Measurements from ENCODE around the gene EXOC7. TPM values are rescaled to one million over a fixed set of nuclear protein-coding genes. Genes with fewer than 3 reads are reported as not detected.
A peak's percentile ranks its signal among the peaks of the same experiment; 100 is the strongest.

EXOC7 gene
- total and polyA plus RNA-seq, 2 of the 8 experiments (the other 6 are each of a cell fraction or from before 2014, with no cell fraction given): 77.1 to 92.6 TPM

GRCh38 chr17:76036497-76037261 is 66.9 kb downstream of the EXOC7 start:
- FAIRE-seq (peak; percentile 32), DNase-seq (ENCODE audit: low read depth in 1 of 2, low spot score in 2 of 2) (no peak)
- no peaks in the 10 kb centered on the region for H3K79me1 ChIP-seq (ENCODE audit: low read depth, low read length)
- 0 out of 2 replicates have a peak overlapping the region, but pooled peaks have one; percentile 60 for H2BK12ac ChIP-seq (ENCODE audit: low read depth, low read length)
- peaks cover 15 to 33% (median 24%) of the 10 kb centered on the region in 4 experiments; a peak in 7 of 8 replicates for H3K36me3 ChIP-seq (ENCODE audit: control insufficient read depth in 2 of 4, insufficient read depth in 4 of 4, low read length in 3 of 4)
- WGBS, 2 experiments (ENCODE audit: extremely low coverage in 1 of 2, insufficient coverage in 1 of 2, insufficient read length in 1 of 2, insufficient replicate concordance in 2 of 2, low coverage in 1 of 2, low lambda C conversion rate in 2 of 2, missing lambda C conversion rate in 1 of 2): 78% methylated on average over 22 of the region's 22 CpGs; no CpG with 5 or more reads in 1 of the 2 experiments
- ChIA-PET CTCF (ENCODE audit: partially characterized antibody) (interaction anchor here (0.6 to 13.7 kb wide), 4 partner anchors 11 to 232 kb away, joined by 3 to 229 read pairs (median 3); partner anchors contain the start of gene CDK3), POLR2A (ENCODE audit: partially characterized antibody) (interaction anchor here (0.6 to 0.8 kb wide), 3 partner anchors 19 to 252 kb away, joined by 3 read pairs; no protein-coding TSS in a partner anchor)
- peak overlapping the region; percentile 87 for H4K8ac ChIP-seq (ENCODE audit: extremely low read depth, insufficient read depth, low read length)
- no peak overlapping the region for H3K56ac ChIP-seq (replicated peaks; ENCODE audit: insufficient read length, low read depth, low read length)
- H3K23me2 ChIP-seq (ENCODE audit: low read depth, low read length): no peaks in the 10 kb centered on the region
- H4K20me1 ChIP-seq (replicated peaks in 1 of 2; ENCODE audit: control insufficient read depth in 1 of 2, insufficient read depth in 2 of 2, low read length in 2 of 2): peaks cover 0 to 5% of the 10 kb centered on the region in 2 experiments
- H3K23ac ChIP-seq (ENCODE audit: insufficient read length): no peak overlapping the region
- H2BK120ac ChIP-seq (replicated peaks; ENCODE audit: low read depth, low read length): peak overlapping the region; percentile 15
- peak overlapping the region; percentile 52; the same call in 1 of the 2 replicates for H2BK5ac ChIP-seq (ENCODE audit: low read depth, low read length)
- H3K18ac ChIP-seq (ENCODE audit: extremely low read depth, low read length): peak overlapping the region; percentile 66; the same call in 1 of the 2 replicates
- no peak overlapping the region for H3K14ac ChIP-seq (ENCODE audit: insufficient read length)
- H4K91ac ChIP-seq (replicated peaks; ENCODE audit: insufficient read length, low read length): peak overlapping the region; percentile 18
- no peak overlapping the region for H2AFZ ChIP-seq (ENCODE audit: low read length)
- H3K4me2 ChIP-seq (ENCODE audit: insufficient read depth in 1 of 2, low read depth in 2 of 2, low read length in 2 of 2): peak overlapping the region; percentile 7 to 22; a peak in 2 of 4 replicates
- H2BK15ac ChIP-seq (ENCODE audit: low read length): no peak overlapping the region
- H3K9ac ChIP-seq (replicated peaks in 1 of 4; ENCODE audit: extremely low read depth in 1 of 4, low read depth in 3 of 4, low read length in 3 of 4): no peak overlapping the region
- H3K4me1 ChIP-seq (replicated peaks in 1 of 4; ENCODE audit: control insufficient read depth in 3 of 4, insufficient read depth in 4 of 4, low read length in 3 of 4): peaks cover 0 to 20% (median 8%) of the 10 kb centered on the region in 4 experiments; a peak in 6 of 7 replicates
- H2BK20ac ChIP-seq (ENCODE audit: low read length): no peak overlapping the region; the same call in 1 of the 2 replicates
- no peaks in the 10 kb centered on the region for H3K9me3 ChIP-seq (ENCODE audit: insufficient read depth in 2 of 2, low read depth in 1 of 2, low read length in 1 of 2)
- H2AK5ac ChIP-seq (ENCODE audit: low read depth, low read length): peak overlapping the region; percentile 43; the same call in 1 of the 2 replicates
- no peak overlapping the region for H3K4me3 ChIP-seq (ENCODE audit: extremely low read depth in 1 of 4, insufficient read depth in 2 of 4, low read depth in 3 of 4, low read length in 4 of 4)
- TF ChIP-seq CEBPB (IDR thresholded peaks at IDR 0.05; ENCODE audit: low read depth, low read length) (0 out of 2 replicates have a peak, but pooled peaks have one; percentile 5), KDM4A (IDR thresholded peaks at IDR 0.05; ENCODE audit: low read depth, low read length, severe bottlenecking) (no peak)
- H3K4ac ChIP-seq (replicated peaks; ENCODE audit: insufficient read length, low read depth, low read length): peak overlapping the region; percentile 58
- H3K27ac ChIP-seq (ENCODE audit: low read depth, low read length): 0 out of 2 replicates have a peak overlapping the region, but pooled peaks have one; percentile 13
- no peaks in the 10 kb centered on the region for H3K27me3 ChIP-seq (replicated peaks in 1 of 4; ENCODE audit: control insufficient read depth in 3 of 4, extremely low read depth in 1 of 4, insufficient read depth in 3 of 4, low read length in 3 of 4)
- H4K5ac ChIP-seq (ENCODE audit: insufficient read length, low read depth, low read length): peak overlapping the region; percentile 30
- no peaks in the 10 kb centered on the region for H3K79me2 ChIP-seq (ENCODE audit: control insufficient read depth in 1 of 2, insufficient read depth in 2 of 2, low read length in 2 of 2)

Data from H1 (cell line).